H9 (cell line): Measurements from ENCODE around the gene FRRS1. TPM values are rescaled to one million over a fixed set of nuclear protein-coding genes. Genes with fewer than 3 reads are reported as not detected.

ENCODE experiments used
- DNase-seq: peaks from one replicate; pipeline ENCODE4 v3.0.0-alpha.2; 2017
- H2AFZ ChIP-seq: one replicate; pipeline ENCODE4 v1.6.1; 2013; ENCODE audit warnings: mild to moderate bottlenecking, low read length, control low read depth, moderate library complexity
- H2AK5ac ChIP-seq: 2 replicates; pipeline ENCODE4 v1.6.1; 2013; ENCODE audit warnings: low read length, control low read depth, mixed read lengths; ENCODE audit not compliant: insufficient read length
- H2BK120ac ChIP-seq: one replicate; pipeline ENCODE4 v1.6.1; 2013; ENCODE audit warnings: low read depth, mild to moderate bottlenecking, low read length, control low read depth, inconsistent platforms; ENCODE audit not compliant: poor library complexity, severe bottlenecking
- H2BK12ac ChIP-seq: 2 replicates; pipeline ENCODE4 v1.6.1; 2013; ENCODE audit warnings: low read length, control low read depth, mixed read lengths, low read depth; ENCODE audit not compliant: insufficient read length
- H2BK15ac ChIP-seq: 2 replicates; pipeline ENCODE4 v1.6.1; 2013; ENCODE audit warnings: low read depth, low read length, control low read depth
- H2BK20ac ChIP-seq: one replicate; pipeline ENCODE4 v1.6.1; 2013; ENCODE audit warnings: low read depth, mild to moderate bottlenecking, low read length, control low read depth, inconsistent platforms; ENCODE audit not compliant: poor library complexity, severe bottlenecking
- H2BK5ac ChIP-seq: 2 replicates; pipeline ENCODE4 v1.6.1; 2013; ENCODE audit warnings: low read length, control low read depth, mixed read lengths; ENCODE audit not compliant: insufficient read length
- H3K14ac ChIP-seq: 2 replicates; pipeline ENCODE4 v1.6.1; 2013; ENCODE audit warnings: low read length, control low read depth; ENCODE audit not compliant: insufficient read depth
- H3K18ac ChIP-seq: 2 replicates; pipeline ENCODE4 v1.6.1; 2013; ENCODE audit warnings: low read depth, mild to moderate bottlenecking, mixed read lengths, low read length, control low read depth; ENCODE audit not compliant: insufficient read length
- H3K23ac ChIP-seq: 2 replicates; pipeline ENCODE4 v1.6.1; 2013; ENCODE audit warnings: low read length, control low read depth, mixed read lengths, low read depth; ENCODE audit not compliant: insufficient read length
- H3K23me2 ChIP-seq: 2 replicates; pipeline ENCODE4 v1.6.1; 2013; ENCODE audit warnings: low read depth, mild to moderate bottlenecking, mixed read lengths, low read length, control low read depth; ENCODE audit not compliant: insufficient read length, poor library complexity, severe bottlenecking
- H3K27ac ChIP-seq: 2 replicates; pipeline ENCODE4 v1.5.1; 2013; ENCODE audit warnings: low read length, control low read depth, mixed read lengths, low read depth; ENCODE audit not compliant: insufficient read length
- H3K27me3 ChIP-seq: 2 replicates; pipeline ENCODE4 v1.6.1; 2013; ENCODE audit warnings: low read length, control low read depth, inconsistent platforms; ENCODE audit not compliant: insufficient read depth
- H3K4ac ChIP-seq: 2 replicates; pipeline ENCODE4 v1.6.1; 2013; ENCODE audit warnings: low read depth, mild to moderate bottlenecking, control low read depth, inconsistent platforms, low read length, moderate library complexity
- H3K4me1 ChIP-seq: 2 replicates; pipeline ENCODE4 v1.6.1; 2013; ENCODE audit warnings: low read length, control low read depth, inconsistent platforms; ENCODE audit not compliant: insufficient read depth
- H3K4me2 ChIP-seq: 2 replicates; pipeline ENCODE4 v1.6.1; 2013; ENCODE audit warnings: low read length, control low read depth, mixed read lengths; ENCODE audit not compliant: insufficient read length, insufficient read depth
- H3K56ac ChIP-seq: 2 replicates; pipeline ENCODE4 v1.6.1; 2013; ENCODE audit warnings: low read depth, mild to moderate bottlenecking, mixed read lengths, low read length, control low read depth; ENCODE audit not compliant: insufficient read length
- H3K79me1 ChIP-seq: 2 replicates; pipeline ENCODE4 v1.6.1; 2013; ENCODE audit warnings: low read depth, mild to moderate bottlenecking, moderate library complexity, low read length, control low read depth, inconsistent platforms; ENCODE audit not compliant: insufficient read depth, poor library complexity, severe bottlenecking
- H3K79me2 ChIP-seq: 2 replicates; pipeline ENCODE4 v1.6.1; 2013; ENCODE audit warnings: low read length, control low read depth, inconsistent platforms; ENCODE audit not compliant: insufficient read depth
- H3K9ac ChIP-seq: 2 replicates; pipeline ENCODE4 v1.6.1; 2013; ENCODE audit warnings: low read length, control low read depth, mixed read lengths; ENCODE audit not compliant: insufficient read length; ENCODE audit errors: extremely low read depth
- H3K9me3 ChIP-seq: one replicate; pipeline ENCODE4 v1.6.1; 2013; ENCODE audit warnings: low read depth, low read length, inconsistent platforms; ENCODE audit not compliant: control insufficient read depth
- H3T11ph ChIP-seq: one replicate; pipeline ENCODE4 v1.6.1; 2013; ENCODE audit warnings: mild to moderate bottlenecking, low read length, control low read depth, inconsistent platforms
- H4K20me1 ChIP-seq: one replicate; pipeline ENCODE4 v1.6.1; 2013; ENCODE audit not compliant: control insufficient read depth, insufficient read length, insufficient read depth
- H4K5ac ChIP-seq: 2 replicates; pipeline ENCODE4 v1.6.1; 2013; ENCODE audit warnings: low read depth, mild to moderate bottlenecking, mixed read lengths, low read length, control low read depth; ENCODE audit not compliant: insufficient read length
- H4K8ac ChIP-seq: replicated peaks from 2 replicates; pipeline ENCODE4 v1.6.1; 2013; ENCODE audit warnings: low read length, control low read depth, mixed read lengths, low read depth; ENCODE audit not compliant: insufficient read length
- H4K91ac ChIP-seq: 2 replicates; pipeline ENCODE4 v1.6.1; 2013; ENCODE audit warnings: low read depth, mild to moderate bottlenecking, moderate library complexity, mixed read lengths, low read length, control low read depth; ENCODE audit not compliant: insufficient read length
- H3K27ac Mint-ChIP-seq, 3 experiments: 2 replicates in 2 of 3; 3 replicates in 1 of 3; pipeline ENCODE4 v1.8.0; 2020 to 2021; ENCODE audit warnings: mixed read lengths in 3 of 3, mild to moderate bottlenecking in 1 of 3, moderate library complexity in 1 of 3
- H3K27me3 Mint-ChIP-seq: 2 replicates; pipeline ENCODE4 v1.8.0; 2021; ENCODE audit warnings: low read depth, mild to moderate bottlenecking, moderate library complexity, mixed read lengths
- H3K36me3 Mint-ChIP-seq, 3 experiments: 2 replicates in 2 of 3; 3 replicates in 1 of 3; pipeline ENCODE4 v1.8.0; 2020 to 2021; ENCODE audit warnings: low read depth in 3 of 3, mixed read lengths in 3 of 3; ENCODE audit not compliant: insufficient read depth in 1 of 3
- H3K4me1 Mint-ChIP-seq, 2 experiments: 2 replicates each; pipeline ENCODE4 v1.8.0; 2020; ENCODE audit warnings: mixed read lengths in 2 of 2
- H3K4me3 Mint-ChIP-seq, 2 experiments: 2 replicates in 1 of 2; 3 replicates in 1 of 2; pipeline ENCODE4 v1.8.0; 2020 to 2021; ENCODE audit warnings: mild to moderate bottlenecking in 2 of 2, mixed read lengths in 2 of 2, moderate library complexity in 1 of 2
- H3K9me3 Mint-ChIP-seq, 2 experiments: 2 replicates in 1 of 2; 3 replicates in 1 of 2; pipeline ENCODE4 v1.8.0; 2020; ENCODE audit warnings: mild to moderate bottlenecking in 2 of 2, mixed read lengths in 2 of 2, moderate library complexity in 1 of 2
- total RNA-seq: library from RNA; stranded (reverse); gene quantifications from 2 replicates; pipeline ENCODE4 v1.2.1, GENCODE V29; 2021
- TF ChIP-seq, protein P1 (sequence below): fragments of 200-600 bp; sonication (generic); conservative IDR thresholded peaks from 3 replicates; pipeline ENCODE4 v1.8.0; 2021; ENCODE audit warnings: antibody characterized with exemption, mild to moderate bottlenecking

Gene FRRS1
- total RNA-seq, 1 experiment from 2014 or later: 5.6 TPM

DNA sequence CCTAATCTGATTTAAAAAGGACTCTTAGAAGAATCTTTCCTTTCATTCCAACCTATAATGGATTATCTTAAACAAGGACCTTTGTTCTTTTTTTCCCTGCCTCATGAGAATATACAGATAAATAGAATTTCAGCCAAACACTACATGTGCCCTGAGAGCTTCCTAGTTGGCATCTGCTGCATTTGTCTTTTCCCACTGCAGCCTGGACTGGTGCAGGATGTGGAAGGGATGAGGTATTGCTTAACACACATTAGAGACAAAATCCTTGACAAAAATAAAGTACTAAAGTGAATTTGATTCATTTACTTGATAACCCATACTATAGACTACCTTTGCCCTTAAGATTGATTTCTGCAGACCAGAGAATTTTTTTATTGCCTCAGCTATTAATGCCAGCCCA is 61.0 kb downstream of the FRRS1 start:
- Mint-ChIP-seq H3K9me3 (no peaks in the 10 kb centered on the region), H3K27ac (no peak overlapping the region), H3K36me3 (peaks cover 0 to 8% (median 4%) of the 10 kb centered on the region in 3 experiments; a peak in 2 of 7 replicates), H3K27me3 (no peaks in the 10 kb centered on the region), H3K4me1 (no peaks in the 10 kb centered on the region), H3K4me3 (no peak overlapping the region)
- Histone ChIP-seq H2BK120ac (no peak overlapping the region), H4K20me1 (no peaks in the 10 kb centered on the region), H2AFZ (no peak overlapping the region), H3K18ac (no peak overlapping the region), H3K27me3 (no peaks in the 10 kb centered on the region), H4K5ac (no peak overlapping the region), H2BK12ac (no peak overlapping the region), H4K91ac (no peak overlapping the region), H3K23me2 (no peaks in the 10 kb centered on the region), H3K56ac (no peak overlapping the region), H3K23ac (no peak overlapping the region), H3K9ac (no peak overlapping the region), H3T11ph (no peak overlapping the region), H3K14ac (no peak overlapping the region), H3K27ac (no peak overlapping the region), H2BK20ac (no peak overlapping the region), H2AK5ac (no peak overlapping the region), H2BK5ac (no peak overlapping the region), H3K4me2 (no peak overlapping the region), H3K79me1 (no peaks in the 10 kb centered on the region), H3K79me2 (no peaks in the 10 kb centered on the region), H3K4me1 (no peaks in the 10 kb centered on the region), H3K4ac (no peak overlapping the region), H2BK15ac (no peak overlapping the region), H3K9me3 (no peaks in the 10 kb centered on the region), H4K8ac (no peak overlapping the region)
- DNase-seq: no peak
- TF ChIP-seq, protein P1, sequence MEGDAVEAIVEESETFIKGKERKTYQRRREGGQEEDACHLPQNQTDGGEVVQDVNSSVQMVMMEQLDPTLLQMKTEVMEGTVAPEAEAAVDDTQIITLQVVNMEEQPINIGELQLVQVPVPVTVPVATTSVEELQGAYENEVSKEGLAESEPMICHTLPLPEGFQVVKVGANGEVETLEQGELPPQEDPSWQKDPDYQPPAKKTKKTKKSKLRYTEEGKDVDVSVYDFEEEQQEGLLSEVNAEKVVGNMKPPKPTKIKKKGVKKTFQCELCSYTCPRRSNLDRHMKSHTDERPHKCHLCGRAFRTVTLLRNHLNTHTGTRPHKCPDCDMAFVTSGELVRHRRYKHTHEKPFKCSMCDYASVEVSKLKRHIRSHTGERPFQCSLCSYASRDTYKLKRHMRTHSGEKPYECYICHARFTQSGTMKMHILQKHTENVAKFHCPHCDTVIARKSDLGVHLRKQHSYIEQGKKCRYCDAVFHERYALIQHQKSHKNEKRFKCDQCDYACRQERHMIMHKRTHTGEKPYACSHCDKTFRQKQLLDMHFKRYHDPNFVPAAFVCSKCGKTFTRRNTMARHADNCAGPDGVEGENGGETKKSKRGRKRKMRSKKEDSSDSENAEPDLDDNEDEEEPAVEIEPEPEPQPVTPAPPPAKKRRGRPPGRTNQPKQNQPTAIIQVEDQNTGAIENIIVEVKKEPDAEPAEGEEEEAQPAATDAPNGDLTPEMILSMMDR: no peak
